ENCODE data around the gene TBL1XR1.

- TF ChIP-seq NFE2L2 (IDR thresholded peaks at IDR 0.05; ENCODE audit: low read depth, low read length) (no peak), CTCF (conservative IDR thresholded peaks at IDR 0.05; ENCODE audit: low read depth, low read length) (no peak), USF2 (IDR thresholded peaks at IDR 0.05; ENCODE audit: low read depth, low read length) (no peak), POLR2A (IDR thresholded peaks at IDR 0.05; ENCODE audit: low read depth, low read length) (no peak), RAD21 (IDR thresholded peaks at IDR 0.05; ENCODE audit: low read length) (no peak), ELK1 (IDR thresholded peaks at IDR 0.05; ENCODE audit: borderline replicate concordance, low read depth, low read length) (no peak), MAZ (IDR thresholded peaks at IDR 0.05; ENCODE audit: borderline replicate concordance, low read depth, low read length) (no peak), CEBPB (IDR thresholded peaks at IDR 0.05; ENCODE audit: low read depth, low read length) (no peak), MXI1 (IDR thresholded peaks at IDR 0.05; ENCODE audit: borderline replicate concordance, low read depth, low read length) (no peak), RCOR1 (IDR thresholded peaks at IDR 0.05; ENCODE audit: insufficient replicate concordance, low read length) (no peak), SMC3 (IDR thresholded peaks at IDR 0.05; ENCODE audit: low read depth, low read length) (no peak), MAFK (IDR thresholded peaks at IDR 0.05; ENCODE audit: low read depth, low read length) (no peak), RFX5 (IDR thresholded peaks at IDR 0.05; ENCODE audit: low read depth, low read length) (no peak), BHLHE40 (IDR thresholded peaks at IDR 0.05; ENCODE audit: low read depth, low read length) (no peak)
Observed at GRCh38 chr3:177057768-177058167, 139.5 kb downstream of the TBL1XR1 start.

Measured in IMR-90 (cell line).